Stimulated activated CD4-positive, alpha-beta T cell treated with anti-CD3 and anti-CD28 coated beads, Interleukin-1b, Interleukin-23, amount 100 ng/mL, for 48 hours (primary cell): ENCODE measurements around the gene PTCHD1.

ENCODE experiments used
- DNase-seq: peaks from one replicate; pipeline ENCODE4 v3.0.0-alpha.2; 2020

PTCHD1 gene

GRCh38 chrX:23422912-23423311, 88.3 kb downstream of the PTCHD1 start:
- DNase-seq = no peak

- DNase-seq = no peak
Measured at GRCh38 chrX:23434356-23434884, 99.8 kb downstream of the PTCHD1 start.

- DNase-seq = no peak
Measured at GRCh38 chrX:23435108-23435507, 100.5 kb downstream of the PTCHD1 start.

- DNase-seq = no peak
Measured at GRCh38 chrX:23435575-23435974, 100.9 kb downstream of the PTCHD1 start.

GRCh38 chrX:23436875-23437274, 102.2 kb downstream of the PTCHD1 start:
- DNase-seq = no peak

- no peak for DNase-seq
Measured at GRCh38 chrX:23451266-23451665, 116.6 kb downstream of the PTCHD1 start.
